ENCODE measurements around the gene TJP1. TPM values are rescaled to one million over a fixed set of nuclear protein-coding genes. Genes with fewer than 3 reads are reported as not detected.

The TJP1 gene
- total and polyA plus RNA-seq, 2 of the 8 experiments (the other 6 are each of a cell fraction or from before 2014, with no cell fraction given) = 46.3 to 138 TPM

DNA sequence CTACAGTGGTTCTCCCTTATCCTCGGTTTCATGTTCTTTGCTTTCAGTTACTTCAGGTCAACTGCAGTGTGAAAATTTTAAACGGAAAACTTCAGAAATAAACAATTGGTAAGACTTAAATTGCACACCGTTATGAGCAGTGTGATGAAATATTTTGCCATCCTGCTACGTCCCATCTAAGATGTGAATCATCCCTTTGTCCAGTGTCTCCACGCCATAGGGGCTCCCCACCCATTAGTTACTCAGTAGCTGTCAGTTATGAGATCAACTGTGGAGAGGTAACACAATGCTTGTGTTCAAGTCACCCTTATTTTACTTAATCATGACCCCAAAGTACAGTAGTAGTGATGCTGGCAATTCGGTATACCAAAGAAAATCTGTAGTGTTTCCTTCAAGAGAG, 47.4 kb downstream of the TJP1 start:
- H2BK120ac ChIP-seq (replicated peaks; ENCODE audit: low read depth, low read length) = no peak overlapping the region
- ChIA-PET CTCF (ENCODE audit: partially characterized antibody) (no interaction called here), POLR2A (ENCODE audit: partially characterized antibody) (interaction anchor here (0.6 kb wide), 1 partner anchor 200 kb away, joined by 3 read pairs; no protein-coding TSS in a partner anchor)
- H2BK5ac ChIP-seq (ENCODE audit: low read depth, low read length) = no peak overlapping the region
- no peak overlapping the region for H2BK12ac ChIP-seq (ENCODE audit: low read depth, low read length)
- no peak overlapping the region for H3K18ac ChIP-seq (ENCODE audit: extremely low read depth, low read length)
- H3K27me3 ChIP-seq (replicated peaks in 1 of 4; ENCODE audit: control insufficient read depth in 3 of 4, extremely low read depth in 1 of 4, insufficient read depth in 3 of 4, low read length in 3 of 4) = no peaks in the 10 kb centered on the region
- H3K23ac ChIP-seq (ENCODE audit: insufficient read length) = no peak overlapping the region
- H4K20me1 ChIP-seq (replicated peaks in 1 of 2; ENCODE audit: control insufficient read depth in 1 of 2, insufficient read depth in 2 of 2, low read length in 2 of 2) = peaks cover 5 to 11% of the 10 kb centered on the region in 2 experiments
- no peak overlapping the region for H3K9ac ChIP-seq (replicated peaks in 1 of 4; ENCODE audit: extremely low read depth in 1 of 4, low read depth in 3 of 4, low read length in 3 of 4)
- WGBS, 2 experiments (ENCODE audit: extremely low coverage in 1 of 2, insufficient coverage in 1 of 2, insufficient read length in 1 of 2, insufficient replicate concordance in 2 of 2, low coverage in 1 of 2, low lambda C conversion rate in 2 of 2, missing lambda C conversion rate in 1 of 2) = 90% methylated on average over 6 of the region's 6 CpGs; no CpG with 5 or more reads in 1 of the 2 experiments
- H3K4me1 ChIP-seq (replicated peaks in 1 of 4; ENCODE audit: control insufficient read depth in 3 of 4, insufficient read depth in 4 of 4, low read length in 3 of 4) = peaks cover 0 to 15% (median 5%) of the 10 kb centered on the region in 4 experiments; a peak in 4 of 7 replicates
- no peak overlapping the region for H4K5ac ChIP-seq (ENCODE audit: insufficient read length, low read depth, low read length)
- H4K8ac ChIP-seq (ENCODE audit: extremely low read depth, insufficient read depth, low read length) = no peak overlapping the region
- H3K9me3 ChIP-seq (ENCODE audit: insufficient read depth in 2 of 2, low read depth in 1 of 2, low read length in 1 of 2) = no peaks in the 10 kb centered on the region
- FAIRE-seq (no peak), DNase-seq (ENCODE audit: low read depth in 1 of 2, low spot score in 2 of 2) (no peak)
- no peak overlapping the region for H3K14ac ChIP-seq (ENCODE audit: insufficient read length)
- H2BK20ac ChIP-seq (ENCODE audit: low read length) = no peak overlapping the region
- H2AFZ ChIP-seq (ENCODE audit: low read length) = no peak overlapping the region
- H3K4ac ChIP-seq (replicated peaks; ENCODE audit: insufficient read length, low read depth, low read length) = no peak overlapping the region
- no peak overlapping the region for H4K91ac ChIP-seq (replicated peaks; ENCODE audit: insufficient read length, low read length)
- H3K23me2 ChIP-seq (ENCODE audit: low read depth, low read length) = no peaks in the 10 kb centered on the region
- H2AK5ac ChIP-seq (ENCODE audit: low read depth, low read length) = no peak overlapping the region
- peaks cover 0 to 15% (median 7%) of the 10 kb centered on the region in 4 experiments; a peak in 4 of 8 replicates for H3K36me3 ChIP-seq (ENCODE audit: control insufficient read depth in 2 of 4, insufficient read depth in 4 of 4, low read length in 3 of 4)
- no peak overlapping the region for H3K56ac ChIP-seq (replicated peaks; ENCODE audit: insufficient read length, low read depth, low read length)
- H3K4me2 ChIP-seq (ENCODE audit: insufficient read depth in 1 of 2, low read depth in 2 of 2, low read length in 2 of 2) = no peak overlapping the region
- H3K4me3 ChIP-seq (ENCODE audit: extremely low read depth in 1 of 4, insufficient read depth in 2 of 4, low read depth in 3 of 4, low read length in 4 of 4) = no peak overlapping the region
- peaks cover 3% of the 10 kb centered on the region; the same call in 1 of the 2 replicates for H3K79me1 ChIP-seq (ENCODE audit: low read depth, low read length)
- no peak overlapping the region for H2BK15ac ChIP-seq (ENCODE audit: low read length)
- no peak overlapping the region for H3K27ac ChIP-seq (ENCODE audit: low read depth, low read length)
- H3K79me2 ChIP-seq (ENCODE audit: control insufficient read depth in 1 of 2, insufficient read depth in 2 of 2, low read length in 2 of 2) = peaks cover 5 to 71% of the 10 kb centered on the region in 2 experiments; a peak in 3 of 4 replicates
- TF ChIP-seq SIX5 (IDR thresholded peaks at IDR 0.05; ENCODE audit: low read depth, low read length) = no peak
